Measurements from ENCODE around the gene FRMD4A. TPM values are rescaled to one million over a fixed set of nuclear protein-coding genes. Genes with fewer than 3 reads are reported as not detected.

The FRMD4A gene
- total RNA-seq, 2 experiments from 2014 or later = 0.30 to 0.35 TPM

- ChIA-PET POLR2A (no interaction called here), CTCF (no interaction called here)
- Mint-ChIP-seq H3K4me3 (no peak overlapping the region), H3K36me3 (ENCODE audit: low read depth) (no peaks in the 10 kb centered on the region), H3K27ac (no peak overlapping the region), H3K4me1 (no peaks in the 10 kb centered on the region), H3K9me3 (no peaks in the 10 kb centered on the region), H3K27me3 (no peaks in the 10 kb centered on the region)
- DNase-seq = no peak
Observed at GRCh38 chr10:13971601-13972475, 358.9 kb downstream of the FRMD4A start.

GRCh38 chr10:13970957-13971353, 359.8 kb downstream of the FRMD4A start:
- ChIA-PET POLR2A (no interaction called here), CTCF (no interaction called here)
- no peak for DNase-seq
- H3K27ac Mint-ChIP-seq = no peak overlapping the region
- H3K4me1 Mint-ChIP-seq = no peaks in the 10 kb centered on the region
- no peak overlapping the region for H3K4me3 Mint-ChIP-seq
- no peaks in the 10 kb centered on the region for H3K27me3 Mint-ChIP-seq
- no peaks in the 10 kb centered on the region for H3K36me3 Mint-ChIP-seq (ENCODE audit: low read depth)
- no peaks in the 10 kb centered on the region for H3K9me3 Mint-ChIP-seq

GRCh38 chr10:13970236-13970956, 360.3 kb downstream of the FRMD4A start:
- Mint-ChIP-seq H3K36me3 (ENCODE audit: low read depth) (no peaks in the 10 kb centered on the region), H3K9me3 (no peaks in the 10 kb centered on the region), H3K4me1 (no peaks in the 10 kb centered on the region), H3K27me3 (no peaks in the 10 kb centered on the region), H3K4me3 (no peak overlapping the region), H3K27ac (no peak overlapping the region)
- ChIA-PET CTCF (no interaction called here), POLR2A (no interaction called here)
- no peak for DNase-seq

- no peaks in the 10 kb centered on the region for H3K36me3 Mint-ChIP-seq (ENCODE audit: low read depth)
- CTCF ChIA-PET = no interaction called here
- no peaks in the 10 kb centered on the region for H3K27me3 Mint-ChIP-seq
- no peaks in the 10 kb centered on the region for H3K4me1 Mint-ChIP-seq
- no peak overlapping the region for H3K27ac Mint-ChIP-seq
- no peak for DNase-seq
- H3K9me3 Mint-ChIP-seq = no peaks in the 10 kb centered on the region
- POLR2A ChIA-PET = no interaction called here
- no peak overlapping the region for H3K4me3 Mint-ChIP-seq
Observed at GRCh38 chr10:13969792-13970140, 361.0 kb downstream of the FRMD4A start.

- no peak overlapping the region for H3K4me3 Mint-ChIP-seq
- no peaks in the 10 kb centered on the region for H3K4me1 Mint-ChIP-seq
- POLR2A ChIA-PET = no interaction called here
- no peak overlapping the region for H3K27ac Mint-ChIP-seq
- no peaks in the 10 kb centered on the region for H3K27me3 Mint-ChIP-seq
- H3K36me3 Mint-ChIP-seq (ENCODE audit: low read depth) = no peaks in the 10 kb centered on the region
- CTCF ChIA-PET = no interaction called here
- no peak for DNase-seq
- no peaks in the 10 kb centered on the region for H3K9me3 Mint-ChIP-seq
Observed at GRCh38 chr10:13969118-13969791, 361.5 kb downstream of the FRMD4A start.

- no peak for DNase-seq
- Mint-ChIP-seq H3K27ac (no peak overlapping the region), H3K4me1 (no peaks in the 10 kb centered on the region), H3K4me3 (no peak overlapping the region), H3K36me3 (ENCODE audit: low read depth) (no peaks in the 10 kb centered on the region), H3K9me3 (no peaks in the 10 kb centered on the region), H3K27me3 (peaks cover 10% of the 10 kb centered on the region)
- ChIA-PET POLR2A (no interaction called here), CTCF (interaction anchor here (1.1 kb wide), 1 partner anchor 34 kb away, joined by 3 read pairs; no protein-coding TSS in a partner anchor)
Observed at GRCh38 chr10:13961853-13962252, 368.9 kb downstream of the FRMD4A start.

GRCh38 chr10:13961097-13961496, 369.6 kb downstream of the FRMD4A start:
- Mint-ChIP-seq H3K36me3 (ENCODE audit: low read depth) (no peaks in the 10 kb centered on the region), H3K4me1 (no peaks in the 10 kb centered on the region), H3K9me3 (no peaks in the 10 kb centered on the region), H3K27me3 (peaks cover 10% of the 10 kb centered on the region), H3K4me3 (no peak overlapping the region), H3K27ac (no peak overlapping the region)
- ChIA-PET CTCF (no interaction called here), POLR2A (no interaction called here)
- DNase-seq = no peak

- no peak overlapping the region for H3K4me3 Mint-ChIP-seq
- no peak for DNase-seq
- no peak overlapping the region for H3K27ac Mint-ChIP-seq
- no peaks in the 10 kb centered on the region for H3K9me3 Mint-ChIP-seq
- no peaks in the 10 kb centered on the region for H3K4me1 Mint-ChIP-seq
- ChIA-PET POLR2A (no interaction called here), CTCF (no interaction called here)
- H3K27me3 Mint-ChIP-seq = peaks cover 10% of the 10 kb centered on the region
- no peaks in the 10 kb centered on the region for H3K36me3 Mint-ChIP-seq (ENCODE audit: low read depth)
Observed at GRCh38 chr10:13960603-13961002, 370.1 kb downstream of the FRMD4A start.

- no peaks in the 10 kb centered on the region for H3K36me3 Mint-ChIP-seq (ENCODE audit: low read depth)
- DNase-seq = no peak
- no peaks in the 10 kb centered on the region for H3K4me1 Mint-ChIP-seq
- H3K27me3 Mint-ChIP-seq = peaks cover 10% of the 10 kb centered on the region
- no peak overlapping the region for H3K4me3 Mint-ChIP-seq
- no peak overlapping the region for H3K27ac Mint-ChIP-seq
- CTCF ChIA-PET = interaction anchor here (0.6 to 0.7 kb wide), 2 partner anchors 10 to 1177 kb away, joined by 3 to 5 read pairs; no protein-coding TSS in a partner anchor
- POLR2A ChIA-PET = no interaction called here
- H3K9me3 Mint-ChIP-seq = no peaks in the 10 kb centered on the region
Observed at GRCh38 chr10:13959443-13960359, 371.0 kb downstream of the FRMD4A start.

- H3K27me3 Mint-ChIP-seq = peaks cover 10% of the 10 kb centered on the region
- H3K9me3 Mint-ChIP-seq = peaks cover 3% of the 10 kb centered on the region
- no peak for DNase-seq
- H3K4me1 Mint-ChIP-seq = no peaks in the 10 kb centered on the region
- CTCF ChIA-PET = no interaction called here
- H3K36me3 Mint-ChIP-seq (ENCODE audit: low read depth) = no peaks in the 10 kb centered on the region
- POLR2A ChIA-PET = no interaction called here
- no peak overlapping the region for H3K4me3 Mint-ChIP-seq
- no peak overlapping the region for H3K27ac Mint-ChIP-seq
Observed at GRCh38 chr10:13957856-13958255, 372.9 kb downstream of the FRMD4A start.

- Mint-ChIP-seq H3K4me1 (no peaks in the 10 kb centered on the region), H3K27me3 (peaks cover 6% of the 10 kb centered on the region), H3K9me3 (peaks cover 3% of the 10 kb centered on the region), H3K27ac (no peak overlapping the region), H3K36me3 (ENCODE audit: low read depth) (no peaks in the 10 kb centered on the region), H3K4me3 (no peak overlapping the region)
- ChIA-PET CTCF (no interaction called here), POLR2A (no interaction called here)
- DNase-seq = no peak
Observed at GRCh38 chr10:13956826-13957225, 373.9 kb downstream of the FRMD4A start.

GRCh38 chr10:13955409-13956068, 375.2 kb downstream of the FRMD4A start:
- H3K9me3 Mint-ChIP-seq = peaks cover 7% of the 10 kb centered on the region
- H3K27me3 Mint-ChIP-seq = peaks cover 4% of the 10 kb centered on the region
- H3K27ac Mint-ChIP-seq = no peak overlapping the region
- ChIA-PET POLR2A (no interaction called here), CTCF (no interaction called here)
- no peak overlapping the region for H3K4me3 Mint-ChIP-seq
- no peaks in the 10 kb centered on the region for H3K36me3 Mint-ChIP-seq (ENCODE audit: low read depth)
- no peak for DNase-seq
- no peaks in the 10 kb centered on the region for H3K4me1 Mint-ChIP-seq

Data from activated CD4-positive, alpha-beta memory T cell treated with anti-CD3 and anti-CD28 coated beads, Interleukin-2, amount 10 ng/mL, durations not matched to agents 7 days and 5 days (primary cell).